Nephron progenitor cell (in vitro differentiated cells): ENCODE results near the gene KRT16.
"Not testable (repeated sequence)": the region's sequence is repeated elsewhere in the genome, so short reads cannot be mapped to it uniquely, and the experiment has no call there.

Experiments used
- DNase-seq: peaks from one replicate; pipeline ENCODE4 v3.0.0; 2021
- H3K27ac Mint-ChIP-seq: 2 replicates; pipeline ENCODE4 v1.8.0; 2021; ENCODE audit warnings: mild to moderate bottlenecking, moderate library complexity, mixed read lengths
- H3K27me3 Mint-ChIP-seq: 2 replicates; pipeline ENCODE4 v1.8.0; 2021; ENCODE audit warnings: mild to moderate bottlenecking, low read depth, mixed read lengths; ENCODE audit not compliant: poor library complexity
- H3K36me3 Mint-ChIP-seq: 2 replicates; pipeline ENCODE4 v1.8.0; 2021; ENCODE audit warnings: low read depth, mixed read lengths
- H3K4me1 Mint-ChIP-seq: 2 replicates; pipeline ENCODE4 v1.8.0; 2021; ENCODE audit warnings: mixed read lengths
- H3K4me3 Mint-ChIP-seq: 2 replicates; pipeline ENCODE4 v1.8.0; 2021; ENCODE audit warnings: mild to moderate bottlenecking, moderate library complexity, mixed read lengths
- H3K9me3 Mint-ChIP-seq: 2 replicates; pipeline ENCODE4 v1.8.0; 2021; ENCODE audit warnings: mild to moderate bottlenecking, moderate library complexity, mixed read lengths
- TF ChIP-seq, protein P1 (sequence below): fragments of 200-600 bp; sonication (generic); IDR thresholded peaks from 2 replicates; pipeline ENCODE4 v1.5.0; 2021; ENCODE audit warnings: antibody characterized with exemption

KRT16 gene

DNA sequence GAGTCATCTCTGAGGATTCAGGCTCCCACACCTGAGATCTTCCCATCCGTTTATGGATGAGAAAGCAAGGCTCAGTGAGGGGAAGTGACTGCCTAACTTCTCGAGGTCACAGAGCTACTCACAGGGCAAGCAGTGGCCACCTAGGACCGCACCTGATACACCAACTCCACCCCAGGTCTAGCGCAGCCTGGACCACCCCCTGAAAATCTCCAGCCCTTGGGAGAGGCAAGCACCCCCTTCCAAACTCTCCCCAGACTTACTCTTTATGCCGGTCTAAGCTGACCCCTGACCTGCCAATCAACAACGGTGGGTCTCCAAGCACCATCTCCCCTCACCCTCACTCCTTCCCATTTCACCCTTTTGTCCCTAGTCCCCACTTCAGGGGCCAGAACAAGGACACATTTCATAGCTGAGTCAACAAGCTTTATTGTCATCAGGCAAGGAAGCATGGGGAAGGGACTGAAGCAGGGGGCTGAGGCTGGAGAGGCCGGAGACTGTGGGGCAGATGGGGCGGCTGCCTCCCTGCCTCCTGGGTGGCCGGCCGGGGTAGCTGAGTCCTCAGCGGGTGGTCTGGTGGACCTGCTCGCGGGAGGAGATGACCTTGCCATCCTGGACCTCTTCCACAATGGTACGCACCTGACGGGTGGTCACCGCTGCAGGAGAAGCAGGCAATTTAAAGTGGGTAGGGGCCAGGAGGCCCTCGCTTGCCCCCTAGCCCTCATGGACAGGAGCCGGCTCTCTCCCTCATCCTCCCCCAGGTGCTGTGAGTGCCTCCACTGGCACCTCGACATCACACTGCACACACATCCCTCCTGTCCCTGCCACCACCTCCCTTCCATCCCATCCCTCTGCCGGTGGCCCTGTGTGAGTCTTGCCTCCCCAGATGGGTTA, 6.7 kb upstream of the KRT16 start:
- Mint-ChIP-seq H3K36me3 (no peaks in the 10 kb centered on the region), H3K4me1 (peaks cover 55% of the 10 kb centered on the region), H3K27ac (no peak overlapping the region), H3K27me3 (peaks cover 8% of the 10 kb centered on the region), H3K4me3 (no peak overlapping the region), H3K9me3 (no peaks in the 10 kb centered on the region)
- TF ChIP-seq, protein P1, sequence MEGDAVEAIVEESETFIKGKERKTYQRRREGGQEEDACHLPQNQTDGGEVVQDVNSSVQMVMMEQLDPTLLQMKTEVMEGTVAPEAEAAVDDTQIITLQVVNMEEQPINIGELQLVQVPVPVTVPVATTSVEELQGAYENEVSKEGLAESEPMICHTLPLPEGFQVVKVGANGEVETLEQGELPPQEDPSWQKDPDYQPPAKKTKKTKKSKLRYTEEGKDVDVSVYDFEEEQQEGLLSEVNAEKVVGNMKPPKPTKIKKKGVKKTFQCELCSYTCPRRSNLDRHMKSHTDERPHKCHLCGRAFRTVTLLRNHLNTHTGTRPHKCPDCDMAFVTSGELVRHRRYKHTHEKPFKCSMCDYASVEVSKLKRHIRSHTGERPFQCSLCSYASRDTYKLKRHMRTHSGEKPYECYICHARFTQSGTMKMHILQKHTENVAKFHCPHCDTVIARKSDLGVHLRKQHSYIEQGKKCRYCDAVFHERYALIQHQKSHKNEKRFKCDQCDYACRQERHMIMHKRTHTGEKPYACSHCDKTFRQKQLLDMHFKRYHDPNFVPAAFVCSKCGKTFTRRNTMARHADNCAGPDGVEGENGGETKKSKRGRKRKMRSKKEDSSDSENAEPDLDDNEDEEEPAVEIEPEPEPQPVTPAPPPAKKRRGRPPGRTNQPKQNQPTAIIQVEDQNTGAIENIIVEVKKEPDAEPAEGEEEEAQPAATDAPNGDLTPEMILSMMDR: no peak
- DNase-seq: no peak

DNA sequence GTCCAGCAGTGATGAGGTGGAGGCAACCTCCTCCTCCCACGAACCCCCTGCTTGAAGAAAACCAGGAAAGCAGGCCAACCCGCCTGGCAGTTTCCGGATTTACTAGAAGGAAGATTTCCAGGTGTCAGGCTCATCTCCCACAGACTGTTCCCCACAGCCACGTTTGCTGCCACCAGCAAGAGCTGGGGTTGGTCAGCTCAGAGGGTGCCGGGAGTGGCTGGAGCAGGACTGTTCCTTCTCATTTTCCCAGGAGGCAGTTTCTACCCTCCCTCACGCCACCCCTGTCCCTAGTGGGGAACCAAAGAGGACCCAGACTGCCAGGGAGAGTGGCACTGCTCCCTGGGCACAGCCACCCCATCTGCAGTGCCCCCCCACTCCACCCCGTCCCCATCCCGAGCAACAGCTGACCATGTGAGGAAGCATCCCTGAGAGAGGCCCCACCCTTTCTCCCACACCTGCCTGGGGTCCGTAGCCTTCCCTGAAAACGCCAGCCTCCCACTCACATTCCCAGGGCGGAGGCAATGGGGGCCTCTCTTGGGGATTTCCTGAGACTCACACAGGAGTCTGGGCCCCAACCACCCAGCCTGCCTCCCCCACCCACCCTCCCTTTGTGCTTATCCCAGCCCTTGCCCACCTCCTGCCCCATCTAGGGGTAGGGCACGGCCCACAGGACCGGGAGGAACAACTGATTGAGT, 5.9 kb upstream of the KRT16 start:
- Mint-ChIP-seq H3K4me1 (peaks cover 55% of the 10 kb centered on the region), H3K36me3 (no peaks in the 10 kb centered on the region), H3K27me3 (peaks cover 11% of the 10 kb centered on the region), H3K4me3 (no peak overlapping the region), H3K27ac (no peak overlapping the region), H3K9me3 (no peaks in the 10 kb centered on the region)
- no peak for DNase-seq
- TF ChIP-seq, protein P1: no peak

DNA sequence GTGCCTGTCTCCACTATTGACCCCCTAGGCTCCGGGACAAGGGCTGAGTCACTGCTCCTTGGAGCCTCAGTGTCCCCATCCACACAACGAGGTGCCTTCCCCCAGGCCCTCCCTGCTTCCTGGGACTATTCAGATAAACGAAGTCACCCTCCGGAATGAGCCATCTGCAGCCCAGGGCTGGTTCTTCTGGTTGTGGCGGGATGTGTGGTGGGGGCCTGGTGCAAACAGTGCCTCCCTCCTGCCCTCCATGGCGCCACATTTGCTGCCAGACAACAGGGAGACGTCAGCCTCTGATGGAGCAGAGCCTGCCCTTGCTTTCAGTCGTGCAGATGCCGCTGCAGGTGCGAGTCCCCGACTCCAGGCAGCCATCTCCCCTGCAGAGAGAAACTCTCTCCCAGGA, 5.1 kb upstream of the KRT16 start:
- Mint-ChIP-seq H3K27ac (no peak overlapping the region), H3K4me1 (peaks cover 55% of the 10 kb centered on the region), H3K27me3 (peaks cover 11% of the 10 kb centered on the region), H3K4me3 (no peak overlapping the region), H3K9me3 (no peaks in the 10 kb centered on the region), H3K36me3 (no peaks in the 10 kb centered on the region)
- TF ChIP-seq, protein P1: no peak
- no peak for DNase-seq

DNA sequence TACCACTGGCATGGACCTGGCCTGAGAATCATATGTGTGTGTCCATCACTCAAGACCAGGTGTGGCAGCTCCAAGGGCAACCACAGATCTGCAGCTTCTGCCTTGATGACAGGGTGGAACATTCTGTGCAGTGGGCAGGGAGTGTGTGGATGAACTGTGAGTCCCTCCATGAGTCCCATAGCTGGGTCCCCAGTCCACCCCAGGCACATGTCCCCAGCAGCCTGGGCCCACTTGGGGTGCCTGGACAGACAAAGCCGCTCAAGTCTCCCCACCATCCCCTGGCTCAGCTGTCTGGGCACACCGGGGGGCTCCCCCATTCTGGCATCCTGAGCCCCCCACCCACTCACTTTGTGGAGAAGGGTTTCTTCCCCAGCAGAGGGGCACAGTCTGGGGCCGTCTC, 4.6 kb upstream of the KRT16 start:
- Mint-ChIP-seq H3K9me3 (no peaks in the 10 kb centered on the region), H3K4me3 (no peak overlapping the region), H3K36me3 (no peaks in the 10 kb centered on the region), H3K4me1 (peaks cover 55% of the 10 kb centered on the region), H3K27ac (no peak overlapping the region), H3K27me3 (peaks cover 11% of the 10 kb centered on the region)
- DNase-seq: no peak
- TF ChIP-seq, protein P1: no peak

DNA sequence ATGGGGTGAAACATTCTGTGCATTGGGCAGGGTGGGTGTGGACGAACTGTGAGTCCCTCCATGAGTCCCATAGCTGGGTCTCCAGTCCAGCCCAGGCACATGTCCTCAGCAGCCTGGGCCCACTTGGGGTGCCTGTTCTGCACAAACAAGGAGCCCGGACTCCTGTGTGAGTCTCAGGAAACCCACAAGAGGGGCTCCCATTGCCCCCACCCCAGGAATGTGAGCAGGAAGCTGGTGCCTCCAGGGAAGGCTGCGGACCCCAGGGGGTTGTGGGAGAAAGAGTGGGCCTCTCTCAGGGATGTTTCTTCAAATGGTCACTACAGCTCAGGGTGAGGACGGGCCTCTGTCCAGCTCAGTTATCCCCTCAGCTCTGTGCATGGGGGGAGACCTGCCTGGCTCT, 3.9 kb upstream of the KRT16 start:
- H3K27ac Mint-ChIP-seq, H3K36me3 Mint-ChIP-seq, H3K4me3 Mint-ChIP-seq, H3K9me3 Mint-ChIP-seq: not testable (repeated sequence)
- Mint-ChIP-seq H3K4me1 (peaks cover 50% of the 10 kb centered on the region), H3K27me3 (peaks cover 11% of the 10 kb centered on the region)
- peak; percentile 38 for DNase-seq

DNA sequence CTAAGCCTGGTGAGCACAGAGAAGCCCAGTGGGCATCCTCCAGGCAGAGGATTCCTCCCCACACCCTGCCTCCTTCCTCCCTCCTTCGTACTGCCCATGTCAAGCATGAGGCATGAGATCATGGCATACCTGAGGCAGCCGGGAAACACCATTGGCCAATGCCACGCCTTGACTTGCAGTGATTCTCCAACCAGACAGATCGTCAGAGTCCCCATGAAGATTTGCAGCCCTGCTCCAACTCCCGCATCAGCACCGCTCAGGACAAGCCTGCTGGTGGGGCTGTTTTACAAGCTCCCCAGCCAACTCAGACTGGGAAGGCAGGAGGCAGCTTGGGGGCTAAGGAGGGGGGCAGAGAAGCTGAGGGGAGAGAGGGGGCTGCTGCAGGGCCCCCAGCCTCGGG, 2.9 kb upstream of the KRT16 start:
- H3K36me3 Mint-ChIP-seq: no peaks in the 10 kb centered on the region
- H3K27me3 Mint-ChIP-seq: peaks cover 11% of the 10 kb centered on the region
- H3K9me3 Mint-ChIP-seq: no peaks in the 10 kb centered on the region
- no peak for DNase-seq
- peaks cover 40% of the 10 kb centered on the region for H3K4me1 Mint-ChIP-seq
- TF ChIP-seq, protein P1: no peak
- no peak overlapping the region for H3K4me3 Mint-ChIP-seq
- H3K27ac Mint-ChIP-seq: no peak overlapping the region

DNA sequence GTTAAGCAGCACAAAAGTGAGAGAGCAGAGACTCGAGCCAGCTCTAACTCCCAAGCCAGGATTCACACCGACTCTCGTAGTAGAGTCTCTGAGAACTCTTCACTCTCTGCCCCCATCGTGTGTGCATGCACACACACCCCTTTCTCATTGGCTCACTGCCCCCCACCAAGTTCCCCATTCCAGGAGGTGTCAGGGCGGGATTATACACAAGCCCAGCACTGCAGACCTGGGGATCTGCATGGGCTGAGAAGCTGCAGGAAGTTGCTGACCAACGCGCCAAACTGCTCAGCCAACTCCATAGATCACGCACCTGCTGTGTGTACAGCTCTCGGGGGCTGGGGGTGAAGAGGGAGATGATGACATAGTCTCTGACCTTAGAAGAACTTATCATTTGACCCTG, 2.2 kb upstream of the KRT16 start:
- not testable (repeated sequence) for H3K27ac Mint-ChIP-seq, H3K4me3 Mint-ChIP-seq, DNase-seq, H3K9me3 Mint-ChIP-seq, H3K36me3 Mint-ChIP-seq
- Mint-ChIP-seq H3K4me1 (peaks cover 36% of the 10 kb centered on the region), H3K27me3 (peaks cover 14% of the 10 kb centered on the region)
